ENCODE results near the gene PHLDA2. TPM values are rescaled to one million over a fixed set of nuclear protein-coding genes. Genes with fewer than 3 reads are reported as not detected.

PHLDA2 gene
- total and polyA plus RNA-seq, 4 donors: 0.60 to 49.2 (median 23.0) TPM

- 80 to 95% methylated on average over 10 of the region's 10 CpGs for WGBS, 2 donors
- H3K9ac ChIP-seq (ENCODE audit: insufficient read depth in 1 of 2, low read length in 2 of 2): no peak overlapping the region
These were observed 4.8 kb downstream of the PHLDA2 start for GRCh38 chr11:2924381-2924780.

GRCh38 chr11:2923446-2924375, 5.5 kb downstream of the PHLDA2 start:
- Histone ChIP-seq H3K4me3 (no peak overlapping the region), H3K27me3 (ENCODE audit: control insufficient read depth in 3 of 3, insufficient read depth in 3 of 3, low read length in 2 of 3) (peaks cover 0 to 17% (median 11%) of the 10 kb centered on the region in 3 donors), H3K27ac (ENCODE audit: low read depth in 1 of 2, low read length in 1 of 2) (no peak overlapping the region), H3K9ac (ENCODE audit: insufficient read depth in 1 of 2, low read length in 2 of 2) (no peak overlapping the region), H3K9me3 (ENCODE audit: control insufficient read depth in 4 of 4, insufficient read depth in 3 of 4, low read length in 3 of 4) (no peaks in the 10 kb centered on the region), H3K36me3 (ENCODE audit: control insufficient read depth in 4 of 4, insufficient read depth in 4 of 4, low read length in 4 of 4) (no peaks in the 10 kb centered on the region), H3K4me1 (ENCODE audit: control insufficient read depth in 5 of 5, insufficient read depth in 5 of 5, low read length in 5 of 5) (peaks cover 0 to 5% (median 0%) of the 10 kb centered on the region in 5 donors)
- 82 to 94% methylated on average over 22 of the region's 22 CpGs for WGBS, 2 donors
- no peak for TF ChIP-seq CTCF (IDR thresholded peaks at IDR 0.05; ENCODE audit: control extremely low read depth, extremely low read depth)
- DNase-seq: no peak
- no peak for ATAC-seq (ENCODE audit: insufficient read depth, low FRiP score)

More at GRCh38 chr11:2924381-2924780, 4.8 kb downstream of the PHLDA2 start:
- Histone ChIP-seq H3K4me3 (no peak overlapping the region), H3K9me3 (ENCODE audit: control insufficient read depth in 4 of 4, insufficient read depth in 3 of 4, low read length in 3 of 4) (no peaks in the 10 kb centered on the region), H3K4me1 (ENCODE audit: control insufficient read depth in 5 of 5, insufficient read depth in 5 of 5, low read length in 5 of 5) (peaks cover 0 to 5% (median 0%) of the 10 kb centered on the region in 5 donors), H3K27me3 (ENCODE audit: control insufficient read depth in 3 of 3, insufficient read depth in 3 of 3, low read length in 2 of 3) (peaks cover 0 to 20% (median 11%) of the 10 kb centered on the region in 3 donors), H3K36me3 (ENCODE audit: control insufficient read depth in 4 of 4, insufficient read depth in 4 of 4, low read length in 4 of 4) (no peaks in the 10 kb centered on the region), H3K27ac (ENCODE audit: low read depth in 1 of 2, low read length in 1 of 2) (no peak overlapping the region)
- no peak for DNase-seq
- TF ChIP-seq CTCF (IDR thresholded peaks at IDR 0.05; ENCODE audit: control extremely low read depth, extremely low read depth): no peak
- no peak for ATAC-seq (ENCODE audit: insufficient read depth, low FRiP score)

GRCh38 chr11:2922655-2923054, 6.6 kb downstream of the PHLDA2 start:
- H3K9ac ChIP-seq (ENCODE audit: insufficient read depth in 1 of 2, low read length in 2 of 2): no peak overlapping the region
- DNase-seq: no peak
- no peak for ATAC-seq (ENCODE audit: insufficient read depth, low FRiP score)
- 81 to 82% methylated on average over 3 of the region's 3 CpGs for WGBS, 2 donors
- H3K27ac ChIP-seq (ENCODE audit: low read depth in 1 of 2, low read length in 1 of 2): no peak overlapping the region
- H3K4me1 ChIP-seq (ENCODE audit: control insufficient read depth in 5 of 5, insufficient read depth in 5 of 5, low read length in 5 of 5): peaks cover 0 to 3% (median 0%) of the 10 kb centered on the region in 5 donors
- no peaks in the 10 kb centered on the region for H3K36me3 ChIP-seq (ENCODE audit: control insufficient read depth in 4 of 4, insufficient read depth in 4 of 4, low read length in 4 of 4)
- H3K27me3 ChIP-seq (ENCODE audit: control insufficient read depth in 3 of 3, insufficient read depth in 3 of 3, low read length in 2 of 3): peaks cover 0 to 9% (median 3%) of the 10 kb centered on the region in 3 donors
- no peak overlapping the region for H3K4me3 ChIP-seq
- no peak for TF ChIP-seq CTCF (IDR thresholded peaks at IDR 0.05; ENCODE audit: control extremely low read depth, extremely low read depth)
- no peaks in the 10 kb centered on the region for H3K9me3 ChIP-seq (ENCODE audit: control insufficient read depth in 4 of 4, insufficient read depth in 3 of 4, low read length in 3 of 4)

Measured in lung (tissue), 12 donors.